ENCODE measurements around the gene CTNNA3. TPM values are rescaled to one million over a fixed set of nuclear protein-coding genes. Genes with fewer than 3 reads are reported as not detected.

The CTNNA3 gene
- total and polyA plus RNA-seq, 4 donors = under 0.01 to 39.8 (median 0.09) TPM

- TF ChIP-seq CTCF (IDR thresholded peaks at IDR 0.05; ENCODE audit: control extremely low read depth, extremely low read depth) = no peak
- WGBS, 2 donors = 79 to 80% methylated on average over 4 of the region's 4 CpGs
- no peak for ATAC-seq (ENCODE audit: insufficient read depth, low FRiP score)
Measured at GRCh38 chr10:67657775-67658174, 38.2 kb downstream of the CTNNA3 start.

DNA sequence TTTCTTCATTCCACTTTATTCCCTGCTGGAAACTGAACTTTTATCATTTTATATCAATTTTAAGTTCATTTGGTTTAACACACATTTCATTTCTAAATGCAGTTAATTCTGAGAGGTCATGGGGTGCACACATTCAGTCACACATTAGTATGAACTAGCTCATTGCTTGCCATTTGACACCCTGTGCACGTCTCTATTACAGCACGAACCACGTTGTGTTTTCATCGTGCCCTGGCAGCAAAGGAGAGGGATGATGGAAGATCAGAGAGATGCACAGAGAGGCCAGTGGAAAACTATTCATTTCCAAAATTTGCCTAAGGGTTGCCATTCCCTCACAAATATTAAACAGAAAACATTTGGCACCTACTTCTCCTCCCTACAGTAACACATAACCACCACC is 45.4 kb downstream of the CTNNA3 start:
- no peak overlapping the region for H3K4me3 ChIP-seq
- ATAC-seq (ENCODE audit: insufficient read depth, low FRiP score) (no peak), DNase-seq (no peak)
- H3K4me1 ChIP-seq (ENCODE audit: control insufficient read depth in 5 of 5, insufficient read depth in 5 of 5, low read length in 5 of 5) = no peaks in the 10 kb centered on the region
- 80 to 85% methylated on average over 4 of the region's 4 CpGs for WGBS, 2 donors
- no peaks in the 10 kb centered on the region for H3K9me3 ChIP-seq (ENCODE audit: control insufficient read depth in 4 of 4, insufficient read depth in 3 of 4, low read length in 3 of 4)
- no peak overlapping the region for H3K27ac ChIP-seq (ENCODE audit: low read depth in 1 of 2, low read length in 1 of 2)
- TF ChIP-seq CTCF (IDR thresholded peaks at IDR 0.05; ENCODE audit: control extremely low read depth, extremely low read depth) = no peak
- H3K9ac ChIP-seq (ENCODE audit: insufficient read depth in 1 of 2, low read length in 2 of 2) = no peak overlapping the region
- H3K27me3 ChIP-seq (ENCODE audit: control insufficient read depth in 3 of 3, insufficient read depth in 3 of 3, low read length in 2 of 3) = no peaks in the 10 kb centered on the region
- no peaks in the 10 kb centered on the region for H3K36me3 ChIP-seq (ENCODE audit: control insufficient read depth in 4 of 4, insufficient read depth in 4 of 4, low read length in 4 of 4)

More at GRCh38 chr10:67657775-67658174, 38.2 kb downstream of the CTNNA3 start:
- Histone ChIP-seq H3K9me3 (ENCODE audit: control insufficient read depth in 4 of 4, insufficient read depth in 3 of 4, low read length in 3 of 4) (peaks cover 0 to 2% (median 0%) of the 10 kb centered on the region in 4 donors), H3K9ac (ENCODE audit: insufficient read depth in 1 of 2, low read length in 2 of 2) (no peak overlapping the region), H3K36me3 (ENCODE audit: control insufficient read depth in 4 of 4, insufficient read depth in 4 of 4, low read length in 4 of 4) (no peaks in the 10 kb centered on the region), H3K27ac (ENCODE audit: low read depth in 1 of 2, low read length in 1 of 2) (no peak overlapping the region), H3K4me1 (ENCODE audit: control insufficient read depth in 5 of 5, insufficient read depth in 5 of 5, low read length in 5 of 5) (peaks cover 0 to 3% (median 0%) of the 10 kb centered on the region in 5 donors), H3K27me3 (ENCODE audit: control insufficient read depth in 3 of 3, insufficient read depth in 3 of 3, low read length in 2 of 3) (no peaks in the 10 kb centered on the region), H3K4me3 (no peak overlapping the region)
- no peak for DNase-seq

- no peaks in the 10 kb centered on the region for H3K27me3 ChIP-seq (ENCODE audit: control insufficient read depth in 3 of 3, insufficient read depth in 3 of 3, low read length in 2 of 3)
- H3K4me3 ChIP-seq = no peak overlapping the region
- 89 to 98% methylated on average over 4 of the region's 4 CpGs for WGBS, 2 donors
- H3K36me3 ChIP-seq (ENCODE audit: control insufficient read depth in 4 of 4, insufficient read depth in 4 of 4, low read length in 4 of 4) = no peaks in the 10 kb centered on the region
- no peak overlapping the region for H3K9ac ChIP-seq (ENCODE audit: insufficient read depth in 1 of 2, low read length in 2 of 2)
- peak overlapping the region in 1 of 2 donors; percentile 33 for H3K27ac ChIP-seq (ENCODE audit: low read depth in 1 of 2, low read length in 1 of 2)
- no peaks in the 10 kb centered on the region for H3K4me1 ChIP-seq (ENCODE audit: control insufficient read depth in 5 of 5, insufficient read depth in 5 of 5, low read length in 5 of 5)
- DNase-seq = no peak
- H3K9me3 ChIP-seq (ENCODE audit: control insufficient read depth in 4 of 4, insufficient read depth in 3 of 4, low read length in 3 of 4) = no peaks in the 10 kb centered on the region
- ATAC-seq (ENCODE audit: insufficient read depth, low FRiP score) = no peak
- TF ChIP-seq CTCF (IDR thresholded peaks at IDR 0.05; ENCODE audit: control extremely low read depth, extremely low read depth) = no peak
Measured at GRCh38 chr10:67648613-67649229, 47.3 kb downstream of the CTNNA3 start.

GRCh38 chr10:67630904-67631303 is 65.1 kb downstream of the CTNNA3 start:
- H3K36me3 ChIP-seq (ENCODE audit: control insufficient read depth in 4 of 4, insufficient read depth in 4 of 4, low read length in 4 of 4) = no peaks in the 10 kb centered on the region
- DNase-seq (no peak), ATAC-seq (ENCODE audit: insufficient read depth, low FRiP score) (no peak)
- H3K4me1 ChIP-seq (ENCODE audit: control insufficient read depth in 5 of 5, insufficient read depth in 5 of 5, low read length in 5 of 5) = no peaks in the 10 kb centered on the region
- no peak overlapping the region for H3K9ac ChIP-seq (ENCODE audit: insufficient read depth in 1 of 2, low read length in 2 of 2)
- H3K9me3 ChIP-seq (ENCODE audit: control insufficient read depth in 4 of 4, insufficient read depth in 3 of 4, low read length in 3 of 4) = peaks cover 0 to 5% (median 0%) of the 10 kb centered on the region in 4 donors
- no peak for TF ChIP-seq CTCF (IDR thresholded peaks at IDR 0.05; ENCODE audit: control extremely low read depth, extremely low read depth)
- no peak overlapping the region for H3K4me3 ChIP-seq
- H3K27ac ChIP-seq (ENCODE audit: low read depth in 1 of 2, low read length in 1 of 2) = no peak overlapping the region
- H3K27me3 ChIP-seq (ENCODE audit: control insufficient read depth in 3 of 3, insufficient read depth in 3 of 3, low read length in 2 of 3) = no peaks in the 10 kb centered on the region
